Gastrocnemius medialis (tissue), 4 donors: ENCODE data around the gene TSC22D3. TPM values are rescaled to one million over a fixed set of nuclear protein-coding genes. Genes with fewer than 3 reads are reported as not detected.
"Not testable (repeated sequence)": the region's sequence is repeated elsewhere in the genome, so short reads cannot be mapped to it uniquely, and the experiment has no call there.

ENCODE experiments used
- ATAC-seq, 2 donors: fragments of 150-250 bp; one replicate each; pipeline ENCODE4 v1.9.1; 2016
- DNase-seq, 2 donors: peaks; one replicate each; pipeline ENCODE4 v3.0.0-alpha.2; 2019
- H3K27ac ChIP-seq, 4 donors: fragments of 200-600 bp; sonication (generic); 1 replicate in 1 of 4; 2 replicates in 3 of 4; pipeline ENCODE4 v1.5.1; 2016 to 2018; ENCODE audit warnings: mild to moderate bottlenecking in 2 of 4, moderate library complexity in 1 of 4
- H3K27me3 ChIP-seq, 3 donors: fragments of 200-600 bp; sonication (generic) in 2 of 3; 1 replicate in 1 of 3; 2 replicates in 2 of 3; pipeline versions ENCODE4 v1.5.1 to v1.6.0; 2016 to 2019; ENCODE audit warnings: mild to moderate bottlenecking in 1 of 3, moderate library complexity in 1 of 3
- H3K36me3 ChIP-seq, 2 donors: fragments of 200-600 bp; sonication (generic) in 1 of 2; one replicate each; pipeline ENCODE4 v1.5.1; 2017 to 2018
- H3K4me1 ChIP-seq, 2 donors: fragments of 200-600 bp; sonication (generic) in 1 of 2; one replicate each; pipeline ENCODE4 v1.5.1; 2016 to 2017; ENCODE audit warnings: mild to moderate bottlenecking in 2 of 2
- H3K4me3 ChIP-seq, 4 donors: fragments of 200-600 bp; sonication (generic) in 3 of 4; 1 replicate in 1 of 4; 2 replicates in 3 of 4; pipeline ENCODE4 v1.5.1; 2016 to 2019; ENCODE audit warnings: mild to moderate bottlenecking in 2 of 4
- H3K9me3 ChIP-seq, 3 donors: fragments of 200-600 bp; sonication (generic) in 2 of 3; 1 replicate in 1 of 3; 2 replicates in 2 of 3; pipeline ENCODE4 v1.5.1; 2016 to 2019
- POLR2A ChIP-seq, 2 donors: fragments of 450-650 bp; IDR thresholded peaks; one replicate each; pipeline ENCODE4 v1.6.1; 2017; ENCODE audit warnings: antibody characterized with exemption in 2 of 2, mild to moderate bottlenecking in 2 of 2, moderate library complexity in 2 of 2
- in situ Hi-C, 4 donors: fragments of 200-750 bp; cut with MboI; loops; one replicate each; pipeline versions ENCODE4 v1.15.0 to v1.8.0; 2017; ENCODE audit warnings: low sequenced_read_pairs in 4 of 4
- intact Hi-C: fragments of 100-400 bp; cut with DNase I; formaldehyde crosslinking; loops from one replicate; pipeline ENCODE4 v1.15.1; 2023; ENCODE audit warnings: low total_unique reads
- total RNA-seq, 4 donors: library from RNA; depleted of rRNA; stranded (reverse); fragments of >200 nt; gene quantifications; one replicate each; pipeline versions ENCODE4 v1.1.0 to v1.2.3, GENCODE V29; 2016
- TF ChIP-seq, protein P1 (sequence below), 5 experiments: fragments of 450-650 bp in 3 of 5; fragments of 200-600 bp in 2 of 5; sonication (generic) in 2 of 5; IDR thresholded peaks in 4 of 5; conservative IDR thresholded peaks in 1 of 5; 1 replicate in 4 of 5; 2 replicates in 1 of 5; pipeline ENCODE4 v1.5.1; 2016 to 2019; ENCODE audit warnings: antibody characterized with exemption in 5 of 5, mild to moderate bottlenecking in 3 of 5, moderate library complexity in 3 of 5

TSC22D3 gene
- total RNA-seq, 4 donors from 2014 or later = 689 to 1,948 (median 1,054) TPM

- Histone ChIP-seq H3K9me3 (no peaks in the 10 kb centered on the region), H3K27me3 (no peaks in the 10 kb centered on the region), H3K4me1 (peaks cover 18 to 24% of the 10 kb centered on the region in 2 donors), H3K27ac (peak overlapping the region; percentile 89 to 94 (median 92)), H3K4me3 (peak overlapping the region; percentile 40 to 68 (median 66)), H3K36me3 (no peaks in the 10 kb centered on the region)
- ATAC-seq (peak; percentile 15 to 22), DNase-seq (peak; percentile 75 to 83)
- intact Hi-C loops (loop anchor here (1.0 kb wide), 1 partner anchor 44 kb away; no protein-coding TSS in a partner anchor), in situ Hi-C loops (loop anchor here (5.0 to 25.0 kb wide), 2 partner anchors 43 to 213 kb away; no protein-coding TSS in a partner anchor)
- TF ChIP-seq, protein P1, sequence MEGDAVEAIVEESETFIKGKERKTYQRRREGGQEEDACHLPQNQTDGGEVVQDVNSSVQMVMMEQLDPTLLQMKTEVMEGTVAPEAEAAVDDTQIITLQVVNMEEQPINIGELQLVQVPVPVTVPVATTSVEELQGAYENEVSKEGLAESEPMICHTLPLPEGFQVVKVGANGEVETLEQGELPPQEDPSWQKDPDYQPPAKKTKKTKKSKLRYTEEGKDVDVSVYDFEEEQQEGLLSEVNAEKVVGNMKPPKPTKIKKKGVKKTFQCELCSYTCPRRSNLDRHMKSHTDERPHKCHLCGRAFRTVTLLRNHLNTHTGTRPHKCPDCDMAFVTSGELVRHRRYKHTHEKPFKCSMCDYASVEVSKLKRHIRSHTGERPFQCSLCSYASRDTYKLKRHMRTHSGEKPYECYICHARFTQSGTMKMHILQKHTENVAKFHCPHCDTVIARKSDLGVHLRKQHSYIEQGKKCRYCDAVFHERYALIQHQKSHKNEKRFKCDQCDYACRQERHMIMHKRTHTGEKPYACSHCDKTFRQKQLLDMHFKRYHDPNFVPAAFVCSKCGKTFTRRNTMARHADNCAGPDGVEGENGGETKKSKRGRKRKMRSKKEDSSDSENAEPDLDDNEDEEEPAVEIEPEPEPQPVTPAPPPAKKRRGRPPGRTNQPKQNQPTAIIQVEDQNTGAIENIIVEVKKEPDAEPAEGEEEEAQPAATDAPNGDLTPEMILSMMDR (IDR thresholded peaks at IDR 0.05 in 4 of 5, conservative IDR thresholded peaks at IDR 0.05 in 1 of 5) = no peak
- peak; percentile 10 to 42 for TF ChIP-seq POLR2A (IDR thresholded peaks at IDR 0.05)
These were observed 100.9 kb downstream of the TSC22D3 start for GRCh38 chrX:107674480-107675364.

DNA sequence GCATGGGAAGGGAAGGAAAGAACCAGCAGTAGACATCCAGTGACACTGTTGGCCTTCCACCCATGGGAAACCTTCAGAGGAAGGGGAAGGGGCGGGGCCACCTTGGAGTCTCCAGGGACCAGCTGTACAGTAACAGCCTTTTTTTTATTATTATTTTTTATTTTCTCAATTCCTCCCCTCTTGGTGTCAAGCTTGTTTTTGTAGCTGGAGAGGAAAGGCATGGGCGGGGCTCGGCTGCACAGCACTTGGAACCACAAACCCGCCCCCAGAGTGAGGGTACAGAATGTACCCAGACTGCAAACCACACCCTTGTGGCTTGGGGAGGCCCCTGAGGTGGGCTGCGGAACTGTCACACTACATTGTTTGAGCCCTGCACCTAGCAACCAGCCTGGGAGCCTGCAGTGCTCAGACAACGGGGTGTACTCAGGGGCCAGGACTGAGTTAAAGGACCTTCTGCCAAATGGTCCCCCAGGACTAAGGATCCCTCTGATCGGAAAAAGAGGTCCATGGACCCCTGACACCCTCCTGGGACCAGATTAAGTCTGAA is 101.6 kb downstream of the TSC22D3 start:
- Histone ChIP-seq H3K4me3 (peak overlapping the region in 3 of 4 donors; percentile 25 to 67 (median 40)), H3K9me3 (no peaks in the 10 kb centered on the region), H3K27ac (peak overlapping the region; percentile 89 to 94 (median 92)), H3K4me1 (peaks cover 18 to 24% of the 10 kb centered on the region in 2 donors), H3K27me3 (no peaks in the 10 kb centered on the region), H3K36me3 (no peaks in the 10 kb centered on the region)
- intact Hi-C loops (loop anchor here (1.0 kb wide), 1 partner anchor 103 kb away; the partner anchor contains the start of gene NCBP2L), in situ Hi-C loops (loop anchor here (25.0 kb wide), 1 partner anchor 213 kb away; no protein-coding TSS in a partner anchor)
- peak; percentile 23 to 49 for ATAC-seq
- TF ChIP-seq POLR2A (IDR thresholded peaks at IDR 0.05) = peak in 1 of 2 donors; percentile 13
- TF ChIP-seq, protein P1 (IDR thresholded peaks at IDR 0.05 in 4 of 5, conservative IDR thresholded peaks at IDR 0.05 in 1 of 5) = peak in 1 of 5 experiments; percentile 8
- DNase-seq = peak; percentile 77 to 84

- intact Hi-C loops (loop anchor here (1.0 kb wide), 1 partner anchor 104 kb away; the partner anchor contains the start of gene NCBP2L), in situ Hi-C loops (loop anchor here (25.0 kb wide), 1 partner anchor 214 kb away; no protein-coding TSS in a partner anchor)
- peaks cover 17 to 22% of the 10 kb centered on the region in 2 donors for H3K4me1 ChIP-seq
These were observed 102.2 kb downstream of the TSC22D3 start for GRCh38 chrX:107673431-107673830.

DNA sequence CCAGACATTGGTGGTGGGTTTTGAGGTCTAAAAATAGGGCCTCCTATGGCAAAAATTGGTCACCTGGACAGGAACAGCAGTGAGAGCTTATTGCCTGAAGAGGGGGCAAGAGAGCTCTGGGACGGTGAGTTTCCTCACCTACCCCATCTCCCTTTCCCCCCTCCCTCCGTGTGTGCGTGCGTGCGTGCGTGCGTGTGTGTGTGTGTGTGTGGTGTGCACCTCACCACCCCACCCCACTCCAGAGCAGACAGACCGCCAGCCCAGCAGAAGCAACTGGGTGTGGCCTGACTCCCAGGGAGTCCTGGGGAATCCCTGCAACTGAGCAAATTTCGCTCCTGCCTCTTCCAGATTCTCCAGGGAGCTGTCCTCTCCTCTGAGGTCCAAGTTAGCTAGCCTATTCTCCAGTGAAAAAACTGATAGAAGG is 102.6 kb downstream of the TSC22D3 start:
- Histone ChIP-seq H3K27ac (peak overlapping the region; percentile 89 to 94 (median 92)), H3K4me1 (peaks cover 16 to 17% of the 10 kb centered on the region in 2 donors), H3K4me3 (peak overlapping the region in 2 of 4 donors; percentile 20 to 28), H3K27me3 (no peaks in the 10 kb centered on the region), H3K36me3 (no peaks in the 10 kb centered on the region), H3K9me3 (no peaks in the 10 kb centered on the region)
- peak; percentile 31 to 48 for TF ChIP-seq POLR2A (IDR thresholded peaks at IDR 0.05)
- TF ChIP-seq, protein P1 (IDR thresholded peaks at IDR 0.05 in 4 of 5, conservative IDR thresholded peaks at IDR 0.05 in 1 of 5) = peak; percentile 69 to 81 (median 78)
- in situ Hi-C loops (loop anchor here (25.0 kb wide), 1 partner anchor 214 kb away; no protein-coding TSS in a partner anchor), intact Hi-C loops (loop anchor here (1.0 kb wide), 1 partner anchor 104 kb away; the partner anchor contains the start of gene NCBP2L)
- DNase-seq = peak; percentile 63 to 85
- peak; percentile 13 to 28 for ATAC-seq

More at GRCh38 chrX:107673431-107673830, 102.2 kb downstream of the TSC22D3 start:
- DNase-seq (no peak), ATAC-seq (peak in 1 of 2 donors; percentile 0)
- Histone ChIP-seq H3K27me3 (no peaks in the 10 kb centered on the region), H3K36me3 (no peaks in the 10 kb centered on the region), H3K4me3 (peak overlapping the region in 2 of 4 donors; percentile 20 to 28), H3K9me3 (no peaks in the 10 kb centered on the region), H3K27ac (peak overlapping the region; percentile 89 to 94 (median 92))
- no peak for TF ChIP-seq POLR2A (IDR thresholded peaks at IDR 0.05)
- TF ChIP-seq, protein P1 (IDR thresholded peaks at IDR 0.05 in 4 of 5, conservative IDR thresholded peaks at IDR 0.05 in 1 of 5) = no peak

GRCh38 chrX:107671256-107671655 is 104.3 kb downstream of the TSC22D3 start:
- H3K4me3 ChIP-seq, intact Hi-C loops, H3K27ac ChIP-seq, H3K9me3 ChIP-seq, DNase-seq, ATAC-seq, H3K36me3 ChIP-seq, H3K27me3 ChIP-seq: not testable (repeated sequence)
- peaks cover 8 to 11% of the 10 kb centered on the region in 2 donors for H3K4me1 ChIP-seq
- in situ Hi-C loops = loop anchor here (25.0 kb wide), 1 partner anchor 216 kb away; no protein-coding TSS in a partner anchor
